ENCODE measurements around the gene SLC16A2.

Gene SLC16A2

GRCh38 chrX:74421036-74421739 is at the start of gene SLC16A2:
SLC16A2 (plus strand) TSS chrX:74421493; CDS start chrX:74421638, 145 bp downstream.
- DNase-seq: peak; percentile 56

DNA sequence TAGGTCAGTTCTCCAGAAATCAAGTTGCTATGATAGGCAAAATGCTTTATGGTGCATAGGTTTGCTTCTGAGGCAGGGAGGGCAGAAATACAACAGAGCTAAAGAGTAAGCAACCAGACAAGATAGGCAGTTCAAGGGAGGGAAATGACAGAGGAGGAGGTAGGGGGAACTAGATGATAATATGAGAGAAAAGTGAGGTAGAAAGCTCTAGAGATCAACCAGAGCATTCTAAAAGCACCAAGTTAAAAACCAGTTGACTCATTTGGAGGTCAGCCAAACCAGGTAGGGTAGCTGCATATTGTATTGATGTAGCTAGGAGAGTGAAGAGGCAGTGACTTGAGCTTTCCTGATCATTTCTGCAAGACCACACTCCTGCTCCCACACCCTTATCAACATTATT is 49.0 kb upstream of the SLC16A2 start:
- no peak for DNase-seq

DNA sequence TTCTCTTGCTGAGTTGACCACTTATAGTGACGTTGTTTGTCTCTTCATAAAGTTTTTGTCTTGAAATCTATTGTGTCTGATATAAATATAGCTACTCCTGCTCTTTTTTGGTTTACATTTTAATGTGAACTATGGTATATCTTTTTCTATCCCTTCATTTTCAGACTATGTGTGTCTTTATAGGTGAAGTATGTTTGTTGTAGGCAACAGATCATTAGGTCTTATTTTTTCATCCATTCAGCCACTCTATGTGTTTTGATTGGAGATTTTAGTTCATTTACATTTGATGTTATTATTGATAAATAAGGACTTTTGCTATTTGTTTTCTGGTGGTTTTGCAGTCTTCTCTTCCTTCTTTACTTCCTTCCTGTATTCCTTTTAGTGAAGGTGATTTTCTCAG is 44.0 kb upstream of the SLC16A2 start:
- DNase-seq: no peak

DNA sequence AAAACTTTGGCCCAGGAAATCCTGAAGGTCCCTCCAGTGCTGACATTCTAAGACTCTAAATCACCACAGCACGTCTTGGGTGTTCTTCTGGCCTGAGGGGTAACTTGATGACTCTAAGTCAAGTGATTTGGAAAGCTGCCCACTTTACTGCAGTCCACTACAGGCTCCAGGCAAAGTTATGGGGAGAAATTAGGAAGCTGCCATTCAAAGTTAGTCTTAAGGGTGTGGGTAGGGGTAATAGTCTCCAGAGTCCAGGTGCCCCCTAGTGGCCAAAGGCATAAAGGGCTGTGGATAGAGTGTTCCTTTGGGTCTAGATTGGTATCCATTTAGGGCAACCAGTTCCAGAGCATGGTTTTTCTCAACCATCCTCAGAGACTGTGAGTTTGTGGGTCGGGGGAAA is 38.7 kb upstream of the SLC16A2 start:
- no peak for DNase-seq

DNA sequence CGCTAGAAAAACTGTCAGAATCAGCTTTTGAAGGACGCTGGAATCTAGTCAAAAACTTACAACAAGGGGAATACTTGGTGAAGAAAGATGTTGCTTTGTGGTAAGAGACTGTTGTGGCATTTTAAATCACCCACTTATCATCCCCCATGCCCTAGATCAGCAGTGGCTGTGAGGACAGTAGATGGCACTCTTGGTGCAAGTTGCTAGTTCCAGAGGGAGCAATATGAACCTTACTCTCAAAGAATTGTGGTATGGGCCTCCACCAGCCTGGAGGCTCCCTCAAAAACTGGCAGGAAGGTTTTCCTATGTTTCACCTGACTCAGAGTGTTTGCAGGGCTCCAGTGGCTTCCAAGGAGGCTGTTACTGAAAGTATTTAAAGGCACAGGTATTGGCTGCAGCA is 37.7 kb upstream of the SLC16A2 start:
- DNase-seq: no peak

DNA sequence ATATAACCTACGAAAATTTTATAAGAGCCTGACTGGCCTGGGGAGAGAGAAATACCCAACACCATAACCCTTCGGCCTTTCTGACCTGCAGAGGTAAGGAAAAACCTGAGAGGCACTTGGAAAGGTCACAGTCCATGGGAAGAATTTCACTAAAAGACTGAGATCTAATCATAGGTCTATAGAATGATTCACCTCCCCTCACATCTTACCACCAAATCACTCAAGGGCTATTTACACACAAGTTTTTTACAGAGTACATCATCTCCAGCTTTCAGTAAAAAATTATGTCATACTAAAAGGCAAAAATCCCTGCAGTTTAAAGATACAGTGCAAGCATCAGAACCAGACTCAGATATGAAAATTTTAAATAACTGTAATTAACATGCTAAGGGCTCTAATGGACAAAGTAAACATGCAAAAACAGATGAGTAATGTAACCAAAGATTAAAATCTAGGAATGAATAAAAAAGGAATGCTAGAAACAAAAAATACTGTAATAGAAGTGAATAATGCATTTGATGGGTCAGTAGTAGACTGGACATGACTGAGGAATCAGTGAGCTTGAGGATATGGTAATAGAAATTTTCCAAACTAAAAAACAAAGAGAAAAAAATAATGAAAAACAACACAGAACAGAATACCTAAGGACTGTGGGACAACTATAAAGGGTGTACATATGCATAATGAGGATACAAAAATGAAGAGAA is 32.1 kb upstream of the SLC16A2 start:
- DNase-seq: no peak

DNA sequence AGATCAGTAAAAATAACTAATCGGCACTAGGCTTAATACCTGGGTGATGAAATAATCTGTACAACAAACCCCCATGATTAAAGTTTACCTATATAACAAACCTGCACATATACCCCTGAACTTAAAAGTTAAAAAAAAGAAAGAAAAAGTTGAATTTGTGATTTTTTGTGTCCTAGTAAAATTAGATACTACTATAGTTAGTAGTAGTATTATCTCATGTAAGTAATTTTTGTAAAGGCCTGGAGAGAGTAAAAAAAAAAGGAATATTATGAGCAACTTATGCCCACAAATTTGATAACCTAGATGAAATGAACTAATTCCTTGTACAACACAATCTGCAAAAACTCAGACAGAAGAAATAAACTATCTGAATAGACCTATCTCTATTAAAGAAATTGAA is 25.7 kb upstream of the SLC16A2 start:
- DNase-seq: no peak

DNA sequence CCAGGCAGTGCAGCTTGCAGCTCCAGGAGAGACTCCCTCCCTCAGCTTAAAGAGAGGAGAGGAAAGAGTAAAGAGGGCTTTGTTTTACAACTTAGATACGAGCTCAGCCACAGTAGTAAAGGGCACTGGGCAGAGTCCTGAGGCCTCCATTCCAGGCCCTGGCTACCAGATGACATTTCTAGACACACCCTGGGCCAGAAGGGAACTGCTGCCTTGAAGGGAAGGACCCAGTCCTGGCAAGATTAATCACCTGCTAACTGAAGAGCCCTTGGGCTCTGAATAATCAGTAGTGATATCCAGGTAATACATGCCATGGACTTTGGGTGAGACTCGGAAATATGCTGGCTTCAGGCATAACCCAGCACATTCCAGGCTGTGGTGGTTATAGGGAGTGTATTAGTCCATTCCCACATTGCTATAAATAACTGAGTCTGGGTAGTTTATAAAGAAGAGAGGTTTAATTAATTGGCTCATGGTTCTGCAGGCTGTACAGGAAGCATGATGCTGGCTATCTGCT is 15.3 kb upstream of the SLC16A2 start:
- DNase-seq: no peak

DNA sequence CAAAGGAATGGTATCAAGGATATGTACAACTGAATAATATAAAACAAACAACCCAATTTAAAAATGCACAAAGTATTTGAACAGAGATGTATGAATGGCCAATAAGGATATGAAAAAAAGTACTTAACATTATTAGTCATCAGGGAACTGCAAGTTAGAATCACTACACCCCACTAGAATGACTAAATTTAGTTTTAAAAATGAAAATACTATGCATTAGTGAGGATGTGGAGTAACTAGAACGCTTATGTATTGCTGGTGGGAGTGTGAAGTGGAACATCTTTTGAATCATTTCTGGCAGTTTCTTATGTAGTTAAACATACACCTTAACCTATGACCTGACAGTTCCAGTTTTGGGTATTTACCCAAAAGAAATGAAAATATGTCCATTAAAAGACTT is 13.0 kb upstream of the SLC16A2 start:
- DNase-seq: no peak

GRCh38 chrX:74419864-74420195 is 1.5 kb upstream of the SLC16A2 start:
- DNase-seq: no peak

DNA sequence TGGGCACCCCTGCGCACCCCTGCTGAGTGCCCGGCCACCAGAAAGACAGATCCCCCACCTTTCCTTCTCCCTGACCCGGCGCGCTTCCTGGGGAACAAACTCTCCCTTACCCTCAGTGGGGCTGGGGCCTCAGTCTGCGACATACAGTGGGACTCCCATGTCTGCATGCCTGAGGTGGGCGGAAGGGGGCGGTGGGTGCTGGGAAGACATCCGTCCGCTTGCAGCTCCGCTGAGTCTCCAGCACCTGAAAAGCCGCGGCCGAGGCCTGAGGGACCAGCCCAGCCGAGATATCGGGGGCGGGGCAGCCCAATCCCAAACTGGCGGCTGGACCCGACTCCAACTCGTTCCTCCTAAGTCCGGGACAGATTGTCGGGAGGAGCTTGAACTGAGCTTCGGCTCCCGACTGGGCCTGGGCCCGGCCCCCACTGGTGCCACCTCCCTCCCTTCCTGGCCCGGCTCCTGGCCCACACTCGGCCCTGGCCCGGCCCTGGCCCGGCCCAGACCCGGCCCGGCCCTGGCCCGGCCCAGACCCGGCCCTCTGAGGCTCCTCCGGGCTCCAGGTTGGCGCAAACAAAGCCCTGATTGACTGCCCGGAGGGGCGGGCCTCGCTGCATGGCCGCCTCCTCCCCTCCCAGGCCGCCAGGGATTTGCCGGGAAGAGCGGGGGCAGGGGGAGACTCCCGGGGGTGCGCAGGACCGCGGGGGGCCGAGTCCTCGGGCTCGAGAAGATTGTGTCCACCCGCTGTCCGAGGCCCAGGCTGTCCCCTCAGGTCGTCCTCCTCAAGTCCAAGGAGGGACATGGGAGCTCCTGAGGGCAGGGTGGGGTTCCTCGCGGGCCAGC is 877 bp upstream of the SLC16A2 start:
- DNase-seq: peak; percentile 24

DNA sequence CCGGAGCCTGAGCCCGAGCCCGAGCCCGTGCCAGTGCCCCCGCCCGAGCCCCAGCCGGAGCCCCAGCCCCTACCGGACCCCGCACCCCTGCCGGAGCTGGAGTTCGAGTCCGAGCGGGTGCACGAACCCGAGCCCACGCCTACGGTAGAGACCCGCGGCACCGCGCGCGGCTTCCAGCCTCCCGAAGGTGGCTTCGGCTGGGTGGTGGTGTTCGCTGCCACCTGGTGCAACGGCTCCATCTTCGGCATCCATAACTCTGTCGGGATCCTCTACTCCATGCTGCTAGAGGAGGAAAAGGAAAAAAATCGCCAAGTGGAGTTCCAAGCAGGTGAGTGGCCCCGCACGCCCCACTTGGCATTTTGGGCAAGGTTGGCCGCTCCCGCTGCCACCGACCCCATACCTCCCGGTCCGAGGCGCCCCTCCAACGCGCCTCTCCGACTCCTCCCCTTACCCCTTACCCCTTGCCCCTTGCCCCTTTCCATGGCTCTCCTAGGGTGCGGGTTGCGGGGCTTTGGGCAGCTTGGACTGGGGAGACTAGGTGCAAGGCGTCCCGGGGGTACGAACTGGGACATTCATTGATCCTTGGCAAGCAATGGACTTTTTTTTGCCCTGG is 553 bp downstream of the SLC16A2 start:
- no peak for DNase-seq

- DNase-seq: peak; percentile 47
These were observed 1.4 kb downstream of the SLC16A2 start for GRCh38 chrX:74422576-74423288.

- DNase-seq: no peak
These were observed 2.2 kb downstream of the SLC16A2 start for GRCh38 chrX:74423289-74423998.

DNA sequence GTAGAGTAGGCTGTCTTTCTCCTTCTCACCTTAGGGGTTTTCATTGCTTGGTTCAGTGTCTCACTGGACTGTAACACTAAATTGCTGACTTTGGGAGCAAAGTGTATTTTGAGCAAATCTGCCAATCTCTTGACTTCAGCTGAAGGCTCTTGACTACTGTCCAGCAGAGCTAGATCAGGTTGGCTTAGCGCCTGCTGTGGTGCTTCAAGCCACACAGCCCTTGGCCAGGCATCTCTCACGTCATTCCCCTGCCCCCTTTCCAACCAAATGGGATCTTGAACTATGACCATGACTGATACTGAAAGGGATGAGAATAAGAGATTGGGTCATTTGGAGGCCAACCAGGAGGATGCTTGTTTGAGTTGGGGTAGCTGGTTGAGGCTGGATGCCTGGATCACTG is 4.8 kb downstream of the SLC16A2 start:
- DNase-seq: no peak

DNA sequence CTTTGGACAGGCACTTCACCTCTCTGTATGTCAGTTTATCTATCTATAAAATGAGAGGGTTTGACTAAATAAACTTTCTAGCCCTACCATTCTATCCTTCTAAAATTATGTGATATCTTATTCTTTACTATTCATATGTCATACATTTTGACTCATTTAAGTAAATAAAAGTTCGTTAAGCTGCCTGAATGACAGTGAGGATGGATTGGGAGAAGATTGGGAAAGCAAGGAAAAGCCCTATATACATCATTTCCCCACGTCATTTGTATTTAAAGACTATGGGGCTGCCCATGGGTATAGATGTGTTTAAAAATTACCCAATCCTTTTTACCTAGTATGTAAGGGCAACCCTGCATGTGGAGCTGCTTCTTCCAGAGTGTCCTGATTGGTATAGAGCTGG is 5.3 kb downstream of the SLC16A2 start:
- no peak for DNase-seq

- DNase-seq: no peak
These were observed 10.5 kb downstream of the SLC16A2 start for GRCh38 chrX:74431797-74432196.

DNA sequence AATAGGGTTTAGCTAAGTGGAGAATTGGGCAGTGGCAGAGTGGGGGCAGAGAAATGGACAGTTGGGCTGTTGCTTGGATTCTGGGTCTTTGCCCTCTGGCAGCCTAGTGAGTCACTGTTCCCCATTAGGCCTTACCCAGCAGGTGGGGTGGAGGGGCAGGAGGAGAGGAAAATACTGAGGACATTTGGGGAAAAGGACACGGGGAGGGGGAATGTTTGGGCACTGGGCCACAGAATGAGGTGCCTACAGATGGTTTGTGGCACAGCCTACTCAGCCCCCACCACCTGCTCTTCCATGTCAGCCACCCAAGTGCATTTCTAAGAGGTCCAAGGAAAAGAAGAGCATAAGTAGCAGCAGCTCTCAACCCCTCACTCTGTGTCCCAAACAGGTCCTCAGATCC is 13.0 kb downstream of the SLC16A2 start:
- no peak for DNase-seq

DNA sequence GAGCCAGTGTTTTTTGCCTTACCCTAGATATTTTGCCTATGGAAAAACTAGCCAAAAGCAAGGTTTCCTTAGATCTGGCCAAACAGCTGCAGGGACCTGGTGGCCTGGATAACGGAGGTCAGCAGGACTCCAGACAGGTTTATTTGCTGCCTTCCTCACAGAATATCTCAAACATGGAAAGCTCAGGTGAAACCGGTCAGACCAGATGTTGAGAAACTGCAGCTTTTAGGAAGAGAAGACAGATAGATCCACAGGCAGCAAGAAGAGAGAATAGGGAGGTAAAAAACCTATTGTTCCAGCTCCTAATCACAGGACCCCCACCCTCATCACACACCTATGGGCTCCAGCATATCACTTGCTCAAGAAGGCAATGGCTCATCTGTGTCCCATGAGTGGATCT is 16.2 kb downstream of the SLC16A2 start:
- no peak for DNase-seq

DNA sequence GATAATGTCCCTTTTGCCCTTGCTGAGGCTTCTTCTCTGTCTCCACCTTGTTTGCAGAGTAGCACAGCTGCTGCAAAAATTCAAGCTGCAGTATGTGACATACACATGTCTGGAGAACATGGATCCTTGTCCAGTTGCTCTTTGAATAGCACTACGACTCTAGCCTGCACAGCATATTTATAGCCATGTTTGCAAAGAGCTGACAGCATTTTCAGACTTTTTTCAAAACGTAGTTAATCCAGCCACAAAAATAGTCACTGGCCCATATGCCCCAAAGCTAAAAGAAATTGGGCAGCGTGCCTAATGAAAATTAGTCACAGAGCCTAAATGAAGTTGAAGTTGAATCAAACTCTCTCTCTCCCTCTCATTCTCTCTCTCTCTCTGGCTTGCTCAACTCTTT is 17.5 kb downstream of the SLC16A2 start:
- DNase-seq: no peak

GRCh38 chrX:74445099-74445498 is 23.8 kb downstream of the SLC16A2 start:
- DNase-seq: no peak

DNA sequence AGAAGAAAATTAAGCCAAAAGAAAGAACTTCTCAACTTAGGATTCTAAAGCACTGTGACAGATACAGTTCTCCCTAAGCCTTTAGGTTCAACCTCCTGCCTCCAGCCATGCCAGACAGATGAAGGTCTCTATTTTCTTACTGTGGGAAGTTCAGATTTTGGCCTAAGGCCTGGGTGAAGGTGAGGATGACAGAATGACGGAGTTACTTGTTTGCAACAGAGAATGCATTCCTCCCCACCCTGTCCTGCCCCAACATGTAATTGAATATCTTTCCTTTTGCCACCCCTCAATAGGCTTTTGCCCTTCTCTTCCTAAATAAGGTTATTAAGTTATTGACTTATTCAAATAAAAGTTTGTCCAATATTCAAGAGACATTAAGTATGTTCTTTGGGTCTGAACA is 25.6 kb downstream of the SLC16A2 start:
- DNase-seq: no peak
